DND-41 (cell line): ENCODE data around the gene TEN1.
A peak's percentile ranks its signal among the peaks of the same experiment; 100 is the strongest.

Experiments used
- ATAC-seq: fragments of 200-7000 bp; cut with Tn5 transposase; 3 replicates; pipeline ENCODE4 v1.9.1; 2021; ENCODE audit warnings: low read depth; ENCODE audit not compliant: insufficient read depth
- DNase-seq: peaks from one replicate; pipeline ENCODE4 v3.0.0-alpha.2; 2020
- H2AFZ ChIP-seq: 2 replicates; pipeline ENCODE4 v1.6.0; 2012; ENCODE audit warnings: low read depth, low read length
- H3K27ac ChIP-seq: 2 replicates; pipeline ENCODE4 v1.5.1; 2012; ENCODE audit warnings: low read length, inconsistent platforms
- H3K27me3 ChIP-seq: fragments of 200-600 bp; sonication (generic); 2 replicates; pipeline ENCODE4 v1.6.0; 2012; ENCODE audit warnings: low read length, mild to moderate bottlenecking, inconsistent platforms; ENCODE audit not compliant: insufficient read depth, poor library complexity
- H3K36me3 ChIP-seq: 2 replicates; pipeline ENCODE4 v1.5.1; 2012; ENCODE audit warnings: low read length, inconsistent platforms; ENCODE audit not compliant: insufficient read depth
- H3K4me1 ChIP-seq: 2 replicates; pipeline ENCODE4 v1.5.1; 2012; ENCODE audit warnings: mild to moderate bottlenecking, low read length; ENCODE audit not compliant: insufficient read depth
- H3K4me2 ChIP-seq: 2 replicates; pipeline ENCODE4 v1.6.0; 2012; ENCODE audit warnings: mild to moderate bottlenecking, moderate library complexity, low read length, inconsistent platforms; ENCODE audit not compliant: insufficient read depth
- H3K4me3 ChIP-seq, 2 experiments: fragments of 200-600 bp in 1 of 2; shearing (Covaris generic) in 1 of 2; 2 replicates each; pipeline ENCODE4 v1.5.1; 2012 to 2016; ENCODE audit warnings: inconsistent platforms in 2 of 2, low read length in 2 of 2, mild to moderate bottlenecking in 2 of 2, low read depth in 1 of 2, moderate library complexity in 1 of 2
- H3K79me2 ChIP-seq: 2 replicates; pipeline ENCODE4 v1.6.0; 2012; ENCODE audit warnings: low read length, inconsistent platforms; ENCODE audit not compliant: insufficient read depth
- H3K9ac ChIP-seq: 2 replicates; pipeline ENCODE4 v1.6.0; 2012; ENCODE audit warnings: low read depth, mild to moderate bottlenecking, inconsistent platforms, low read length, moderate library complexity
- H3K9me3 ChIP-seq: 2 replicates; pipeline ENCODE4 v1.5.1; 2012; ENCODE audit warnings: low read length, moderate library complexity, mild to moderate bottlenecking, inconsistent platforms; ENCODE audit not compliant: insufficient read depth, severe bottlenecking
- H4K20me1 ChIP-seq: 2 replicates; pipeline ENCODE4 v1.6.0; 2012; ENCODE audit warnings: low read length; ENCODE audit not compliant: insufficient read depth
- CTCF ChIP-seq: IDR thresholded peaks from 2 replicates; pipeline ENCODE4 v1.5.1; 2012; ENCODE audit warnings: borderline replicate concordance, low read length, moderate library complexity, mild to moderate bottlenecking; ENCODE audit not compliant: poor library complexity, severe bottlenecking; ENCODE audit errors: extremely low read depth
- EZH2 ChIP-seq: IDR thresholded peaks from 3 replicates; pipeline ENCODE4 v1.6.1; 2012; ENCODE audit warnings: borderline replicate concordance, low read depth, mild to moderate bottlenecking, moderate library complexity, low read length, inconsistent platforms; ENCODE audit not compliant: severe bottlenecking

Gene TEN1

GRCh38 chr17:76032073-76032779, 53.2 kb downstream of the TEN1 start:
- Histone ChIP-seq H3K36me3 (no peaks in the 10 kb centered on the region), H3K4me2 (no peak overlapping the region), H3K27ac (no peak overlapping the region), H3K9me3 (no peaks in the 10 kb centered on the region), H3K27me3 (no peaks in the 10 kb centered on the region), H4K20me1 (no peaks in the 10 kb centered on the region), H3K79me2 (no peaks in the 10 kb centered on the region), H3K4me3 (no peak overlapping the region), H3K4me1 (peaks cover 27% of the 10 kb centered on the region), H2AFZ (0 out of 2 replicates have a peak overlapping the region, but pooled peaks have one; percentile 3), H3K9ac (no peak overlapping the region)
- ATAC-seq (no peak), DNase-seq (no peak)
- TF ChIP-seq EZH2 (no peak), CTCF (no peak)

- Histone ChIP-seq H3K27me3 (no peaks in the 10 kb centered on the region), H3K4me3 (no peak overlapping the region), H3K27ac (no peak overlapping the region), H2AFZ (0 out of 2 replicates have a peak overlapping the region, but pooled peaks have one; percentile 3), H3K9me3 (no peaks in the 10 kb centered on the region), H4K20me1 (no peaks in the 10 kb centered on the region), H3K4me2 (no peak overlapping the region), H3K36me3 (no peaks in the 10 kb centered on the region), H3K79me2 (no peaks in the 10 kb centered on the region), H3K9ac (no peak overlapping the region), H3K4me1 (peaks cover 27% of the 10 kb centered on the region)
- DNase-seq: no peak
- TF ChIP-seq CTCF (no peak), EZH2 (no peak)
- no peak for ATAC-seq
Observed at GRCh38 chr17:76032780-76033108, 53.7 kb downstream of the TEN1 start.

DNA sequence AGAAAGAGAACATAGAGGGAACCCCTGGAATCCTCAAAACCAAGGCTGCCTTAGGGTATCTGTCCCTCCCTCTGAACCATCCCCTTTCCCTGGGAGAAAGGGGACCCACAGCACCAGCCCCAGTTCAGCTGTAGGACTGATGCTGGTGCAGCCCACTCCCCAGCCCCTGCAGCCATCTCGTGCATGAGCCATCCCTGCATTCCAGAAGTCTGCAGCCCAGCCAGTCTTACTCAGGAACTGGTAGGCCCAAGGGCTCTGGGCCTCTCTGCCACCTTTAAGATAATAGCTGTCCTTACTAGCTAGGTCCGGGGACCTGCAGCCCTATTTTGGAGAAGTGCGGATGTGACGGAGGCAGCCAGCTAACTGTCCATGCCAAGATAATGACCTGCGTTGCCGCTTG, 54.1 kb downstream of the TEN1 start:
- no peaks in the 10 kb centered on the region for H3K9me3 ChIP-seq
- H3K36me3 ChIP-seq: peaks cover 2% of the 10 kb centered on the region; the same call in 1 of the 2 replicates
- no peaks in the 10 kb centered on the region for H3K27me3 ChIP-seq
- H3K27ac ChIP-seq: no peak overlapping the region
- no peak overlapping the region for H3K9ac ChIP-seq
- no peak overlapping the region for H3K4me3 ChIP-seq
- H3K79me2 ChIP-seq: no peaks in the 10 kb centered on the region
- no peak overlapping the region for H2AFZ ChIP-seq
- H3K4me1 ChIP-seq: peaks cover 27% of the 10 kb centered on the region
- H3K4me2 ChIP-seq: no peak overlapping the region
- no peak for DNase-seq
- no peak for ATAC-seq
- no peaks in the 10 kb centered on the region for H4K20me1 ChIP-seq
- no peak for TF ChIP-seq CTCF
- no peak for TF ChIP-seq EZH2
